Activated CD4-positive, CD25-positive, alpha-beta regulatory T cell (primary cell): ENCODE measurements around the gene GABRB1.

Experiments
- DNase-seq, 4 experiments: peaks; one replicate each; lab custom pipeline; 2025; lab: John Stamatoyannopoulos, UW

The GABRB1 gene

GRCh38 chr4:47049347-47049746, 18.0 kb downstream of the GABRB1 start:
- no peak for DNase-seq

GRCh38 chr4:47050761-47051725, 19.7 kb downstream of the GABRB1 start:
- no peak for DNase-seq

GRCh38 chr4:47053485-47053884, 22.1 kb downstream of the GABRB1 start:
- DNase-seq, result no peak

GRCh38 chr4:47054130-47054529, 22.8 kb downstream of the GABRB1 start:
- DNase-seq, result no peak

GRCh38 chr4:47057991-47058390, 26.6 kb downstream of the GABRB1 start:
- no peak for DNase-seq

DNA sequence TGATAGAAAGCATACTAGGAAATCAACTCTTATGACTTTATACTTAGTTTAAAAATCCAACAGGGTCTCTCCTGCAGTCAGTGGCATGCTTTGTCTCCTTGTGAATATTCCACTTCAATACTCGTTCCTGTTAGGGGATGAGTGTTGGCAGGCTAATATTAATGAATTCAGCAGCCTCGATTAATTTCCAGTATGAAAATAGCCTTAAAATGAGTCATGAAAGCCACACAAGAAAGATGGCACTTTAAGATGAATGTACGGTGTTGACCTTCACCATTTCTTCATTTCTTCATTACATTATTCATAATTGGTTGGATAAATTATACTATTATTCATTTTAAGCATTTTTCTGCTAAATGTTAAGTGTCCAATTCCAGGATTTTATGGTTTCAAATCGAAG, 29.2 kb downstream of the GABRB1 start:
- no peak for DNase-seq

DNA sequence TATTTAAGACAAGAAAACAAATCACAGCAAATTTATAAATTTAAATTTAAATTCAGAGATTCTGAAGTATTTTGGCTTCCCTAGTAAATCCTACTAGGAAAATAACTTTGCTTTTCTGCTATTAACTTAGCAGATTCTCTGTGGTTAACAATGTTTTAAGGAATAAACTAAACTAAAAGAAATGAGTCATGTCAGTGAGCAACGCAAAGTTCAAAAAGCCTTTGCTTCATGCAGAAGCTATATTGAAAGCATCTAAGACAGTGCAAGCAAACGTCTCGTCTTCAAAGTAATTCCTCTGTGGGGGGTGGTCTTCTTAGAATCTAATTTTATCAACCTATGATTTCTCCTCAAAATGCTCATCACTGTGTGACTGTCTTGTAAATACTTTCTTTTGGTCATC, 30.1 kb downstream of the GABRB1 start:
- no peak for DNase-seq

GRCh38 chr4:47065051-47065481, 33.7 kb downstream of the GABRB1 start:
- no peak for DNase-seq

DNA sequence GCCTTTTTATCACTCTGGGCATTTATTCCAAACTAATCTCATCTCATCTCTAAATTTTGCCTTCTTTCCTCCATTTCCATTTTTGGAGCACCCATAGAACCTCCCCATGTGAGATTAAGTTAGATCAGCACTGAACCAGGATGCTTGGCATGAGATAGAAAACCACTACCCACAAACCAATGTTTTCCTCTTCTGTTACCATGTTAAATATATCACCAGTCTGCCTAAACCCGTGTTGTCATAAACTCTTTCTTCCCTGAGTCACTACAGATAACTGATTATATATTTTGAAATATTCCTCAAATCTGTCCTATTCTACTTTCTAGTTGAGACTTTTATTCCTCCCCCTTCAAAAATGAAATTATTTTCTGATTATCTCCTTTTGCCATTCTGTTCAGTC, 37.6 kb downstream of the GABRB1 start:
- DNase-seq, result no peak

- no peak for DNase-seq
Observed at GRCh38 chr4:47071901-47072341, 40.6 kb downstream of the GABRB1 start.

DNA sequence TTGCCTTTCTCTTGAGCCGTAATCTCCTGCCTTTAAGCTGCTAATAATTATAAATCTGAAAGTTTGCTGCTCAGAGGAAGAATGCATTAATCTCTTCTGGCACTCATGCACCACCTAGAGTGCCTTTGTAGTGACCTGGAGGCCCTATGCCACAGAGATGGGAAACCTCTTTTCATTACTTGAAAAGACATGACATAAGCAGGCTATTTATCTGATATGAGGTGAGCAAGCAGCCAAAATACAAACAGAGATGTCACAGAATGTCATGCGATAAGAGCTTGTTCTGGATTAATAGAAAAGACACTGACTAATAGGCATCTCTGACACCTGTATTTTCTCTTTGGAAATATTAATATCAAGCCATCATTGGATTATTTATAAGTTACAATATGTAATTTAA, 42.3 kb downstream of the GABRB1 start:
- no peak for DNase-seq

GRCh38 chr4:47074816-47075215, 43.4 kb downstream of the GABRB1 start:
- DNase-seq, result no peak

DNA sequence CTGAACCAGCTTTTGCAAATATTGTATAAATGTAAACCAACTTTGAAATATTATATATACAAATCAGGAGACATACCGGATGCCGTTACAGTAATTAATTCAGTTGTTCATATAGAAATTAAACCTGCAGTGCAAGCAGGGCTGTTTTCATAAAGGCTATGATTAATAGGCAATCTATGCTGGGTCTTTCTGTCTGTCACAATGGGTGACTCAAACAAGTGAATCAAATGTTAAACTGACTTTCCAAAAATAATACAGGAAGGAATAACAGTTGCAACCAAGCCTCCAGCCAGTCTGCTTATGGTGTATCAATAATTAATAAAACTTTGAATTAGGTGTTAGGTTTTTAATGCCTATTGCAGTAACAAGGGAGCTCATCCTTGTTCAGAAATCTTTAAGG, 43.9 kb downstream of the GABRB1 start:
- DNase-seq, result no peak

GRCh38 chr4:47075919-47076318, 44.6 kb downstream of the GABRB1 start:
- DNase-seq, result no peak

GRCh38 chr4:47084111-47084510, 52.7 kb downstream of the GABRB1 start:
- no peak for DNase-seq

GRCh38 chr4:47084795-47085194, 53.4 kb downstream of the GABRB1 start:
- no peak for DNase-seq

- no peak for DNase-seq
Observed at GRCh38 chr4:47088298-47088697, 56.9 kb downstream of the GABRB1 start.

GRCh38 chr4:47095884-47096283, 64.5 kb downstream of the GABRB1 start:
- DNase-seq, result no peak

GRCh38 chr4:47101453-47101852, 70.1 kb downstream of the GABRB1 start:
- DNase-seq, result no peak

DNA sequence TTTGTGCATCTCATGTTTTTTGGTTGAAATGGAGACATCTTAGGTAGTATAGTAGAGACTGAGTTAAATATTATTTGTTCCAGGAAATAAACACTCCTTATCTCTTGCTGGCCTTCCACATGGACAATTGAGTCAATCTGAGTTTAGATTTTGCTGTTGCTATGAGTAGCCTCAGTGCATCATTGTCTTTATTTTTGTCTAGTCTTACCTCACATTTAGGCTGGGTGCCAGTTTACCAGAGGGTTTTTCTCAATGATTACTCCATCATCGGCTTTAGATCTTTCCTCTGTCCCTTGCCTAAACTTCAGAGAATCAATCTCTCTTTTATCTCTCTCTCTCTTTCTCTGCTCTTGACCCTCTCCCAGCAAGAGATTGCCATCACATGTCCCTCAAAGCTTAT, 73.6 kb downstream of the GABRB1 start:
- no peak for DNase-seq

GRCh38 chr4:47106561-47106960, 75.2 kb downstream of the GABRB1 start:
- no peak for DNase-seq

GRCh38 chr4:47109379-47109778, 78.0 kb downstream of the GABRB1 start:
- DNase-seq, result no peak

GRCh38 chr4:47110546-47111132, 79.3 kb downstream of the GABRB1 start:
- DNase-seq, result no peak
